GM23248 (cell line): ENCODE results near the gene PDE3A. TPM values are rescaled to one million over a fixed set of nuclear protein-coding genes. Genes with fewer than 3 reads are reported as not detected.
A peak's percentile ranks its signal among the peaks of the same experiment; 100 is the strongest.

Experiments used
- DNase-seq: peaks from one replicate; pipeline ENCODE4 v3.0.0-alpha.2; 2015
- H2AFZ ChIP-seq: fragments of 200-600 bp; sonication (generic); 2 replicates; pipeline ENCODE4 v1.6.1; 2016; ENCODE audit warnings: antibody characterized with exemption
- H3F3A ChIP-seq: fragments of 200-600 bp; sonication (generic); 2 replicates; pipeline ENCODE4 v1.6.1; 2016; ENCODE audit warnings: mild to moderate bottlenecking, antibody characterized with exemption, mixed run types; ENCODE audit not compliant: insufficient read depth
- H3K27ac ChIP-seq: fragments of 200-600 bp; sonication (generic); 2 replicates; pipeline ENCODE4 v1.5.1; 2016; ENCODE audit warnings: mild to moderate bottlenecking
- H3K27me3 ChIP-seq: fragments of 200-600 bp; sonication (generic); replicated peaks from 2 replicates; pipeline ENCODE4 v1.6.1; 2016; ENCODE audit warnings: mild to moderate bottlenecking; ENCODE audit not compliant: insufficient read depth
- H3K36me3 ChIP-seq: fragments of 200-600 bp; sonication (generic); 2 replicates; pipeline ENCODE4 v1.6.1; 2016; ENCODE audit warnings: low read depth, mild to moderate bottlenecking
- H3K4me1 ChIP-seq: fragments of 200-600 bp; sonication (generic); 2 replicates; pipeline ENCODE4 v1.6.1; 2016; ENCODE audit warnings: mild to moderate bottlenecking; ENCODE audit not compliant: insufficient read depth
- H3K4me2 ChIP-seq: fragments of 200-600 bp; sonication (generic); one replicate; pipeline ENCODE4 v1.6.1; 2016; ENCODE audit warnings: mild to moderate bottlenecking; ENCODE audit not compliant: unreplicated experiment
- H3K4me3 ChIP-seq: fragments of 200-600 bp; sonication (generic); 2 replicates; pipeline ENCODE4 v1.5.1; 2016; ENCODE audit warnings: mild to moderate bottlenecking
- H3K79me2 ChIP-seq: fragments of 200-600 bp; sonication (generic); 2 replicates; pipeline ENCODE4 v1.6.1; 2016; ENCODE audit warnings: mild to moderate bottlenecking; ENCODE audit not compliant: insufficient read depth
- H3K9ac ChIP-seq: fragments of 200-600 bp; sonication (generic); 2 replicates; pipeline ENCODE4 v1.6.1; 2016; ENCODE audit warnings: mild to moderate bottlenecking
- H3K9me2 ChIP-seq: fragments of 200-600 bp; sonication (generic); 2 replicates; pipeline ENCODE4 v1.6.1; 2016; ENCODE audit warnings: mixed run types, mild to moderate bottlenecking, moderate library complexity; ENCODE audit not compliant: insufficient read depth
- H3K9me3 ChIP-seq: fragments of 200-600 bp; sonication (generic); one replicate; pipeline ENCODE4 v1.6.1; 2017; ENCODE audit warnings: low read depth
- H4K20me1 ChIP-seq: fragments of 200-600 bp; sonication (generic); 2 replicates; pipeline ENCODE4 v1.6.0; 2016; ENCODE audit not compliant: insufficient read depth
- EZH2 ChIP-seq: fragments of 200-600 bp; sonication (generic); IDR thresholded peaks from 2 replicates; pipeline ENCODE4 v1.6.1; 2018; ENCODE audit warnings: antibody characterized with exemption, mild to moderate bottlenecking; ENCODE audit not compliant: insufficient read depth, poor library complexity, severe bottlenecking
- EZH2phosphoT487 ChIP-seq: fragments of 200-600 bp; sonication (generic); IDR thresholded peaks from 2 replicates; pipeline ENCODE4 v1.6.1; 2018; ENCODE audit warnings: antibody characterized with exemption, moderate library complexity, mild to moderate bottlenecking, low read depth; ENCODE audit not compliant: insufficient read depth
- WGBS, 2 experiments: methylation state at CpG; one replicate each; pipeline ENCODE4 v1.1.6; 2015 to 2017; ENCODE audit warnings: low lambda C conversion rate in 2 of 2, low coverage in 1 of 2; ENCODE audit errors: missing lambda C conversion rate in 2 of 2; 5-methylcytosine and 5-hydroxymethylcytosine counted together
- in situ Hi-C: fragments of 300-500 bp; cut with MboI; formaldehyde crosslinking; loops from 2 replicates; pipeline ENCODE4 v1.15.0; 2020
- polyA plus RNA-seq: library from polyadenylated mRNA; unstranded; fragments of >200 nt; fragmentation: Nextera tagmentation; extraction: Ambion mirVana; gene quantifications from 2 replicates; pipeline ENCODE4 v1.2.1, GENCODE V29; 2016
- total RNA-seq: library from RNA; depleted of rRNA; stranded (reverse); fragments of >200 nt; shearing (Covaris generic); gene quantifications from 2 replicates; pipeline ENCODE4 v1.2.3, GENCODE V29; 2014

PDE3A gene
- total and polyA plus RNA-seq, 2 experiments from 2014 or later, result 0.11 to 0.43 TPM

DNA sequence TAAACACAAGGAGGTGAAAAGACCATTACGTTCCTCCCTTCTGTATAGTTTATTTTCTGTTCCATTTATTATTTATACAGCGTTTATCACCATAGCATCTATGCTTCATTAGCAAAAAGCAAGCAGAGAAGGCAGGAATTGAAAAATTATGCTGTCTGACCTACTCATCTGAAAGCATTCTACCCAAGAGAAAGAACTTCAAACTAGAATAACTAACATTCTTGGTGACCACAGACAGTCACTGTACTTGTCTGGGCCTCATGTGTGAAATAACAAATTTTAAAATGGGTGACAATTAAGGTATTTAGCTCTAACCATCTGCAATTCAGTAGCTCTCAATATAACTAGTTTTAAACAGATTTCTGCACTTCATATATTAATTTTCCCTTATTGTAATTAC lies 29.3 kb upstream of the PDE3A start:
- no peak for TF ChIP-seq EZH2phosphoT487
- TF ChIP-seq EZH2, result no peak
- DNase-seq, result peak; percentile 29
- in situ Hi-C loops, result no loop called here
- H3K27ac ChIP-seq, result no peak overlapping the region
- no peaks in the 10 kb centered on the region for H3K36me3 ChIP-seq
- H3K9me2 ChIP-seq, result no peaks in the 10 kb centered on the region
- H3K4me2 ChIP-seq, result no peak overlapping the region
- WGBS, 2 experiments, result 28 to 36% methylated on average over 2 of the region's 2 CpGs
- no peaks in the 10 kb centered on the region for H3K27me3 ChIP-seq
- H3K4me3 ChIP-seq, result no peak overlapping the region
- no peaks in the 10 kb centered on the region for H3F3A ChIP-seq
- H3K9ac ChIP-seq, result no peak overlapping the region
- no peak overlapping the region for H2AFZ ChIP-seq
- H4K20me1 ChIP-seq, result no peaks in the 10 kb centered on the region
- H3K4me1 ChIP-seq, result no peaks in the 10 kb centered on the region; the same call in 1 of the 2 replicates
- no peaks in the 10 kb centered on the region for H3K9me3 ChIP-seq
- no peaks in the 10 kb centered on the region for H3K79me2 ChIP-seq

DNA sequence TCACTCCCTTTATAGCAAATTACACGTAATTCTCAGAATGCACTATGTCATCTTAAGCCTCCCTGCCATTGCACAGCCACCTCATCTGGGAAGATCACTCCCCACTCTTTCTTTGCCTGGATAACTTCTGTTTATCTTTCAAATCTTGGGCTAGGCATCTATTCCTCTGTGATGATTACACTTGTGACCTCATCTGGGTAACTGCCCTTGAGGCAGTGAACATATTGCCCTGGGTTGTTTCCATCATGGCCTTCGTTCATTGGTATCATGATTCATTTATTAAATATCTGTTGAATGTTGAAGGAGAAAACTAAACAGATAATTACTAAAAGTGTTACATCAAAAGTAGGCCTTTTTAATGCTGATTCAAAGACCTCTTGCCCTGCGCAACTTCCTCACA lies 26.2 kb upstream of the PDE3A start:
- TF ChIP-seq EZH2 (no peak), EZH2phosphoT487 (no peak)
- no peaks in the 10 kb centered on the region for H3K27me3 ChIP-seq
- WGBS, 2 experiments, result 58 to 63% methylated on average over 3 of the region's 3 CpGs
- no peaks in the 10 kb centered on the region; the same call in 1 of the 2 replicates for H3K4me1 ChIP-seq
- H3K36me3 ChIP-seq, result no peaks in the 10 kb centered on the region
- DNase-seq, result peak; percentile 67
- in situ Hi-C loops, result no loop called here
- no peaks in the 10 kb centered on the region for H4K20me1 ChIP-seq
- no peaks in the 10 kb centered on the region for H3K9me2 ChIP-seq
- H3K27ac ChIP-seq, result no peak overlapping the region
- no peak overlapping the region for H2AFZ ChIP-seq
- no peak overlapping the region for H3K4me2 ChIP-seq
- H3K9me3 ChIP-seq, result no peaks in the 10 kb centered on the region
- H3K4me3 ChIP-seq, result no peak overlapping the region
- no peaks in the 10 kb centered on the region for H3F3A ChIP-seq
- H3K9ac ChIP-seq, result no peak overlapping the region
- H3K79me2 ChIP-seq, result no peaks in the 10 kb centered on the region

DNA sequence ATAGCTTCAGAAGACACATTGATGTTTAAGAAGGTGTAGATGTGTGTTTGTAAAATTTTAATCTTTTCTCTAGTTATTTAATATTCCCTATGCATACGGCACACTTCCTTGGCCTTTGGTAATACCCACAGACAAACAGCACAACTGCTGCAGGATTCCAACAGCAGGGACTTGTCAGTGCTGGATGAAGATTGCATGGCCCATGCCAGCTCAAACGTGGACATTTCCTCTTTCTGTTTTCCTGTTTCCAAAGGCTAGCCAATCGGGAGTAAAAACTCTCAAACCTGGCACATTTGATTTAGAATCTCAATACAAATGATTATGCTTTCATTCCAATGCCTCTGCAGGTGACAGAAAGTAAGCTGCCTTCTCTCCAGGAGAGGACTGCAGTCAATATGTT lies 22.5 kb upstream of the PDE3A start:
- H3K79me2 ChIP-seq, result no peaks in the 10 kb centered on the region
- DNase-seq, result no peak
- no peaks in the 10 kb centered on the region for H3K27me3 ChIP-seq
- H3K9ac ChIP-seq, result no peak overlapping the region
- no peak overlapping the region for H3K4me3 ChIP-seq
- H3K27ac ChIP-seq, result no peak overlapping the region
- no peaks in the 10 kb centered on the region for H3K9me3 ChIP-seq
- WGBS, 2 experiments, result 35 to 37% methylated on average over 3 of the region's 3 CpGs
- in situ Hi-C loops, result no loop called here
- H2AFZ ChIP-seq, result no peak overlapping the region
- no peaks in the 10 kb centered on the region for H3K9me2 ChIP-seq
- H3K4me1 ChIP-seq, result peaks cover 8% of the 10 kb centered on the region
- TF ChIP-seq EZH2phosphoT487, result no peak
- no peak for TF ChIP-seq EZH2
- H3K4me2 ChIP-seq, result no peak overlapping the region
- H3K36me3 ChIP-seq, result no peaks in the 10 kb centered on the region
- peaks cover 8% of the 10 kb centered on the region for H3F3A ChIP-seq
- H4K20me1 ChIP-seq, result no peaks in the 10 kb centered on the region

DNA sequence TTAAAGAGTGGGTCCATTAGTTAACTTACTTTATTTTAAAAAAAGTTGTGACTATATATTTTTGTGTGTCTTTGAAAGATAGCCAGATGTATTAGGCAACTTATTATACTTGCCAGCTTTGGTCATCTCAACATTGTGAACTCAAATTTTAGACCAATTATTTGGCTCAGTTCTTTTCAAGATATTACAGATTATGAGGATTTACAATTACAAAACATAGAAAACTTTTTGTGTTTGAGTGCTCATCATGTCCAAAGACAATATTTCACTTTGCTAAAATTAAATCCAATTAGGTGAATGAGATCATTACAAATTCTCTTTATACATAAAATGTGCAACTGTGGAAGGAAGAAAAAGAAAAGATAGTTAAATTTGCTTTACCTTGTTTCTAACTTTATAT lies 18.3 kb upstream of the PDE3A start:
- Histone ChIP-seq H3K9me3 (no peaks in the 10 kb centered on the region), H3K27ac (peak overlapping the region; percentile 60), H4K20me1 (no peaks in the 10 kb centered on the region), H3K36me3 (no peaks in the 10 kb centered on the region), H3F3A (peaks cover 8% of the 10 kb centered on the region), H3K4me1 (peaks cover 8% of the 10 kb centered on the region), H3K27me3 (no peaks in the 10 kb centered on the region), H3K79me2 (no peaks in the 10 kb centered on the region), H3K9ac (peak overlapping the region; percentile 29; the same call in 1 of the 2 replicates), H3K4me2 (peak overlapping the region; percentile 13), H2AFZ (0 out of 2 replicates have a peak overlapping the region, but pooled peaks have one; percentile 4), H3K9me2 (no peaks in the 10 kb centered on the region), H3K4me3 (peak overlapping the region; percentile 33; the same call in 1 of the 2 replicates)
- DNase-seq, result no peak
- in situ Hi-C loops, result loop anchor here (25.0 kb wide), 1 partner anchor 438 kb away; no protein-coding TSS in a partner anchor
- TF ChIP-seq EZH2phosphoT487 (no peak), EZH2 (no peak)
